Measurements from ENCODE around the gene MYO10.

GRCh38 chr5:16754601-16755000 lies 181.5 kb downstream of the MYO10 start:
- TF ChIP-seq, protein P1, sequence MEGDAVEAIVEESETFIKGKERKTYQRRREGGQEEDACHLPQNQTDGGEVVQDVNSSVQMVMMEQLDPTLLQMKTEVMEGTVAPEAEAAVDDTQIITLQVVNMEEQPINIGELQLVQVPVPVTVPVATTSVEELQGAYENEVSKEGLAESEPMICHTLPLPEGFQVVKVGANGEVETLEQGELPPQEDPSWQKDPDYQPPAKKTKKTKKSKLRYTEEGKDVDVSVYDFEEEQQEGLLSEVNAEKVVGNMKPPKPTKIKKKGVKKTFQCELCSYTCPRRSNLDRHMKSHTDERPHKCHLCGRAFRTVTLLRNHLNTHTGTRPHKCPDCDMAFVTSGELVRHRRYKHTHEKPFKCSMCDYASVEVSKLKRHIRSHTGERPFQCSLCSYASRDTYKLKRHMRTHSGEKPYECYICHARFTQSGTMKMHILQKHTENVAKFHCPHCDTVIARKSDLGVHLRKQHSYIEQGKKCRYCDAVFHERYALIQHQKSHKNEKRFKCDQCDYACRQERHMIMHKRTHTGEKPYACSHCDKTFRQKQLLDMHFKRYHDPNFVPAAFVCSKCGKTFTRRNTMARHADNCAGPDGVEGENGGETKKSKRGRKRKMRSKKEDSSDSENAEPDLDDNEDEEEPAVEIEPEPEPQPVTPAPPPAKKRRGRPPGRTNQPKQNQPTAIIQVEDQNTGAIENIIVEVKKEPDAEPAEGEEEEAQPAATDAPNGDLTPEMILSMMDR (IDR thresholded peaks at IDR 0.05): no peak
- no peak for TF ChIP-seq EP300 (IDR thresholded peaks at IDR 0.05)
- TF ChIP-seq POLR2A (IDR thresholded peaks at IDR 0.05): no peak
